DOHH2 (cell line): ENCODE measurements around the gene MTHFSD.

Experiments
- H3F3A ChIP-seq: fragments of 200-600 bp; sonication (generic), shearing (Covaris generic); 2 replicates; pipeline ENCODE4 v1.6.0; 2016; ENCODE audit warnings: antibody characterized with exemption, mild to moderate bottlenecking; ENCODE audit not compliant: control insufficient read depth, insufficient read depth
- H3K27ac ChIP-seq: fragments of 200-600 bp; sonication (generic); 2 replicates; pipeline ENCODE4 v1.5.1; 2014; ENCODE audit warnings: low read depth, mild to moderate bottlenecking, low read length, moderate library complexity
- H3K27me3 ChIP-seq: fragments of 200-600 bp; sonication (generic); 2 replicates; pipeline ENCODE4 v1.6.1; 2014; ENCODE audit warnings: mild to moderate bottlenecking, low read length, mixed read lengths; ENCODE audit not compliant: control insufficient read depth
- H3K36me3 ChIP-seq: fragments of 200-600 bp; sonication (generic); 2 replicates; pipeline ENCODE4 v1.6.1; 2014; ENCODE audit warnings: mild to moderate bottlenecking, low read length, moderate library complexity, mixed read lengths; ENCODE audit not compliant: control insufficient read depth
- H3K4me1 ChIP-seq: fragments of 200-600 bp; sonication (generic); 2 replicates; pipeline ENCODE4 v1.6.1; 2014; ENCODE audit warnings: mild to moderate bottlenecking, low read length, mixed read lengths; ENCODE audit not compliant: control insufficient read depth
- H3K4me2 ChIP-seq: fragments of 200-600 bp; sonication (generic); 2 replicates; pipeline ENCODE4 v1.6.0; 2014; ENCODE audit warnings: mild to moderate bottlenecking, low read length, moderate library complexity
- H3K4me3 ChIP-seq: fragments of 200-600 bp; sonication (generic); 2 replicates; pipeline ENCODE4 v1.5.1; 2014; ENCODE audit warnings: mild to moderate bottlenecking, low read length, mixed read lengths
- H3K79me2 ChIP-seq: fragments of 200-600 bp; sonication (generic); 2 replicates; pipeline ENCODE4 v1.6.1; 2014; ENCODE audit warnings: mild to moderate bottlenecking, low read length, mixed read lengths; ENCODE audit not compliant: control insufficient read depth
- H3K9me2 ChIP-seq: fragments of 200-600 bp; sonication (generic); replicated peaks from 2 replicates; pipeline ENCODE4 v1.6.1; 2014; ENCODE audit warnings: mild to moderate bottlenecking, low read length, mixed read lengths; ENCODE audit not compliant: control insufficient read depth
- H3K9me3 ChIP-seq: fragments of 200-600 bp; sonication (generic); 2 replicates; pipeline ENCODE4 v1.6.1; 2014; ENCODE audit warnings: antibody characterized with exemption, low read length, mixed read lengths; ENCODE audit not compliant: control insufficient read depth, insufficient read depth
- H4K20me1 ChIP-seq: fragments of 200-600 bp; sonication (generic); 2 replicates; pipeline ENCODE4 v1.6.0; 2014; ENCODE audit warnings: low read depth, mild to moderate bottlenecking, antibody characterized with exemption, low read length, moderate library complexity; ENCODE audit not compliant: control insufficient read depth, insufficient read depth
- EZH2phosphoT487 ChIP-seq: fragments of 200-600 bp; sonication (generic); IDR thresholded peaks from 2 replicates; pipeline ENCODE4 v1.6.1; 2017; ENCODE audit warnings: borderline replicate concordance, mild to moderate bottlenecking, antibody characterized with exemption, low read length, moderate library complexity, mixed read lengths
- TF ChIP-seq, protein P1 (sequence below): fragments of 200-600 bp; sonication (generic); IDR thresholded peaks from one replicate; pipeline ENCODE4 v1.5.1; 2014; ENCODE audit warnings: antibody characterized with exemption, mild to moderate bottlenecking, low read depth, low read length; ENCODE audit not compliant: poor library complexity, severe bottlenecking

The MTHFSD gene

DNA sequence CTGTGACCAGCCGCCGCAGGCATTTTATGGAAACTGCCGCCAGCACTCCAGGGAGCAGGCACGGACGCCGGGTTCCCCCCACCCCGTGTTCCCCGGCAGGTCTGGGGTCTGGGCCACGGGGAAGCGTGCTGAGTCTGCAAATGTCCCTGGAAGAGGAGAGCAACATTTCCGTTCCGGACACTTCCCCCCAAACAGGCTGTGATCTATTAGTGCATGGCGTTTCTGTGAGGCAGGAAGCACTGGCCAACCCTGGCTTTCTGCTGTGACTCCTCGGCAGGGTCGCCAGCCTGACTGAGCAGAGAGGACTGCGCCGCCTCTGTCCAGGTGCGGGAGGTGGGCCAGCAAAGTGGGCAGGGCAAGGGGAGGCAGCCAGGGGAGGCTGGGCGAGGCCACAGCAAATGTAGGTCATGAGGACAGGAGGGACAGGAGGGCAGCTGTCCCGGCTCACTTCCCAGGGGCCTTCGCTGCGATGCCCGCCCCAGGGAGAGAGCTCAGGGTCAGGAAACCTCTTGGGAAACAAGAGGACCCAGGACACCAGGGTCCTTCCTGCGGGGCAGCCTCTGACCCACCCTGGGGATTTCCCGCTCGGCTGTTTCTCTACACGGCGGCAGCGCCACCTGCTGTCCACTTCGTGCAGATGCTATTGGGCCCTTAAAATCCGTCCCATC, 35.3 kb downstream of the MTHFSD start:
- no peaks in the 10 kb centered on the region for H3K36me3 ChIP-seq
- no peaks in the 10 kb centered on the region for H3K79me2 ChIP-seq
- no peaks in the 10 kb centered on the region for H3K9me3 ChIP-seq
- no peak for TF ChIP-seq EZH2phosphoT487
- TF ChIP-seq, protein P1, sequence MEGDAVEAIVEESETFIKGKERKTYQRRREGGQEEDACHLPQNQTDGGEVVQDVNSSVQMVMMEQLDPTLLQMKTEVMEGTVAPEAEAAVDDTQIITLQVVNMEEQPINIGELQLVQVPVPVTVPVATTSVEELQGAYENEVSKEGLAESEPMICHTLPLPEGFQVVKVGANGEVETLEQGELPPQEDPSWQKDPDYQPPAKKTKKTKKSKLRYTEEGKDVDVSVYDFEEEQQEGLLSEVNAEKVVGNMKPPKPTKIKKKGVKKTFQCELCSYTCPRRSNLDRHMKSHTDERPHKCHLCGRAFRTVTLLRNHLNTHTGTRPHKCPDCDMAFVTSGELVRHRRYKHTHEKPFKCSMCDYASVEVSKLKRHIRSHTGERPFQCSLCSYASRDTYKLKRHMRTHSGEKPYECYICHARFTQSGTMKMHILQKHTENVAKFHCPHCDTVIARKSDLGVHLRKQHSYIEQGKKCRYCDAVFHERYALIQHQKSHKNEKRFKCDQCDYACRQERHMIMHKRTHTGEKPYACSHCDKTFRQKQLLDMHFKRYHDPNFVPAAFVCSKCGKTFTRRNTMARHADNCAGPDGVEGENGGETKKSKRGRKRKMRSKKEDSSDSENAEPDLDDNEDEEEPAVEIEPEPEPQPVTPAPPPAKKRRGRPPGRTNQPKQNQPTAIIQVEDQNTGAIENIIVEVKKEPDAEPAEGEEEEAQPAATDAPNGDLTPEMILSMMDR, result peak; percentile 89
- peaks cover 4% of the 10 kb centered on the region; the same call in 1 of the 2 replicates for H3K4me1 ChIP-seq
- H4K20me1 ChIP-seq, result no peaks in the 10 kb centered on the region
- H3K27ac ChIP-seq, result no peak overlapping the region
- no peaks in the 10 kb centered on the region for H3K9me2 ChIP-seq
- no peaks in the 10 kb centered on the region for H3F3A ChIP-seq
- H3K4me2 ChIP-seq, result no peak overlapping the region
- H3K27me3 ChIP-seq, result no peaks in the 10 kb centered on the region
- no peak overlapping the region for H3K4me3 ChIP-seq

DNA sequence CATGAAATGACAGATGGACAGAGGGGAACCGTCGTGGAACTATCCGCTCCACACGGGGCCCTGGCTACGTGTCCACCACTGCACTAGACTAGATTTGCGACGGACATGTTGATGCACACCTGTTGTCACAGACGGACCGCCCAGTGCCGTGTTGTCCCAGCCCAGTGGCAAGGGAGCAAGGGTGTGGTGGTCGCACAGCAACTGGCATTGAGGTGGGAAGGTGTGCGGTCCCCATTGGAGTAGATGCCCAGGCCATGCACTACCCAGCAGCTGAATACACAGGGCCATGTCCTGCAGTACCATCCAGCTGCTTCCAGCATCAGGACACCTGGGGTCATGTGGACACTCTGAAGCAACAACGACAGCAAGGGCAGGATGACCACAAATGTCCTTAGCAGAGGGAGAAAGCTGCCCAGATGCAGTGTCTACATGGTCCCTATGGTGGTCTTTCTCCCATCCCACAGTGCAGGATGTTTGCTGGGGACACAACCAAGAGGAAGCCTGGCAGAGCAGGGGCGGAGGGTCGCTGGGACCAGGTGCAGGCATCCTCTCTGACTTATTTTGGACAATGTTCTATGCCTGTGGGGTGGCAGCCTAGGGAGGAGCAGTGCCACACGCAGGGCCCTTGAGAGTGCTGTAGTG, 35.9 kb downstream of the MTHFSD start:
- H3F3A ChIP-seq, result no peaks in the 10 kb centered on the region
- no peaks in the 10 kb centered on the region for H3K79me2 ChIP-seq
- no peak overlapping the region for H3K27ac ChIP-seq
- no peak for TF ChIP-seq EZH2phosphoT487
- TF ChIP-seq, protein P1, result no peak
- no peaks in the 10 kb centered on the region for H3K9me2 ChIP-seq
- no peak overlapping the region for H3K4me2 ChIP-seq
- H3K4me3 ChIP-seq, result no peak overlapping the region
- H3K27me3 ChIP-seq, result no peaks in the 10 kb centered on the region
- no peaks in the 10 kb centered on the region for H3K9me3 ChIP-seq
- no peaks in the 10 kb centered on the region for H3K36me3 ChIP-seq
- H4K20me1 ChIP-seq, result no peaks in the 10 kb centered on the region
- peaks cover 4% of the 10 kb centered on the region; the same call in 1 of the 2 replicates for H3K4me1 ChIP-seq

DNA sequence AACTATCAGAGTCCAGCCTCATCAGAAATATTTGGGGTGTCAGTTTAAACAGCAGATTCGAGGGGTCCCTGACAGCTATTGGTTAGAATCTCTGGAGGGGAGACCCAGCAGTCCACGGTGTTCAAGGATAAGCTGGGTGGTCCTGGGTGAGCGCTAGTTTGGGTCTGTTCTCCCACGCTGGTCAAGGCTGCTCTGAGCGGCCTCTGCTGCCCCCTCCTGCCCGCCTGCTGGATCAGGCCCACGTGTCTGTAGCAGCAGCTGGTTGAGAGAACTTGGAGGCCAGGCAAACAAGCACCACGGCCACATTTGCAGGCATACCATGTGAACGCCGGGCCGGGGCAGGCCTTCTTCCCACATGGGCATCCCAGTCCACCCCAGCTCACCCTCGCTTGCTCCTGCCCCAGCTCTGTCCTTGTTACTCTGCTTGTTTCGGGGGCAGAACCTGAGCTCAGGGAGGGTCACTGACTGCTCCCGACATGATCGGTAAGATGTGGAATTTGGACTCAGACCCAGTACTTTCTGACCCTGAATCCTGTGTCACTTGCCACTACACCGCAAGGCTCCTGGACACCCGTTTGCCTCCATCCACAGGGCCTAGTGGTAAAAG, 37.3 kb downstream of the MTHFSD start:
- no peaks in the 10 kb centered on the region for H4K20me1 ChIP-seq

More for the DNA sequence above, 37.3 kb downstream of the MTHFSD start:
- Histone ChIP-seq H3K9me3 (no peaks in the 10 kb centered on the region), H3K4me3 (no peak overlapping the region), H3K4me2 (no peak overlapping the region), H3K36me3 (no peaks in the 10 kb centered on the region), H3K79me2 (no peaks in the 10 kb centered on the region), H3F3A (no peaks in the 10 kb centered on the region), H3K27ac (no peak overlapping the region), H3K27me3 (no peaks in the 10 kb centered on the region), H3K9me2 (no peaks in the 10 kb centered on the region), H3K4me1 (peaks cover 4% of the 10 kb centered on the region; the same call in 1 of the 2 replicates)
- no peak for TF ChIP-seq EZH2phosphoT487
- TF ChIP-seq, protein P1, result peak; percentile 51
